Subcutaneous adipose tissue (tissue), 4 donors: ENCODE measurements around the gene RP2. TPM values are rescaled to one million over a fixed set of nuclear protein-coding genes. Genes with fewer than 3 reads are reported as not detected.

Experiments
- total RNA-seq, 4 donors: library from RNA; depleted of rRNA; stranded (reverse); fragments of >200 nt; gene quantifications; one replicate each; pipeline ENCODE4 v1.1.0, GENCODE V29; 2016
- TF ChIP-seq, protein P1 (sequence below): fragments of 450-650 bp; IDR thresholded peaks from one replicate; pipeline ENCODE4 v1.5.1; 2016; ENCODE audit warnings: low read depth, mild to moderate bottlenecking, control low read depth, antibody characterized with exemption, moderate library complexity

The RP2 gene
- total RNA-seq, 4 donors from 2014 or later, result 8.9 to 21.4 (median 15.5) TPM

DNA sequence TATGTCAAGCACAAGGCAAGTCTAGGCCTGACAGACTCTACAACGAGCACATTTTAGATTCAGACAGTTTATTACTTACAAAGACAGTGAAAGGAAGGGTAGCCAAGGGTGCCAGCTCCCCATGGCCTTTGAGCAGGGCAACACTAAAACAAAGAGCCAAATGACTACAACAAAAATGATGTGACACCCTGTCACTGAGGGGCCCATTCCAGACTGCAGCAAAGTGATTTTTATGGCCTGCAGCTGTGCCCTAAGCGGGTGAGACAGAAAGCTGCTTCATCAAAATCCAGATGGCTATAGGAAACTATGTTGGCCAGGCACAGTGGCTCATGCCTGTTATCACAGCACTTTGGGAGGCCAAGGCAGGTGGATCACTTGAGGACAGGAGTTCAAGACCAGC is 13.4 kb upstream of the RP2 start:
- TF ChIP-seq, protein P1, sequence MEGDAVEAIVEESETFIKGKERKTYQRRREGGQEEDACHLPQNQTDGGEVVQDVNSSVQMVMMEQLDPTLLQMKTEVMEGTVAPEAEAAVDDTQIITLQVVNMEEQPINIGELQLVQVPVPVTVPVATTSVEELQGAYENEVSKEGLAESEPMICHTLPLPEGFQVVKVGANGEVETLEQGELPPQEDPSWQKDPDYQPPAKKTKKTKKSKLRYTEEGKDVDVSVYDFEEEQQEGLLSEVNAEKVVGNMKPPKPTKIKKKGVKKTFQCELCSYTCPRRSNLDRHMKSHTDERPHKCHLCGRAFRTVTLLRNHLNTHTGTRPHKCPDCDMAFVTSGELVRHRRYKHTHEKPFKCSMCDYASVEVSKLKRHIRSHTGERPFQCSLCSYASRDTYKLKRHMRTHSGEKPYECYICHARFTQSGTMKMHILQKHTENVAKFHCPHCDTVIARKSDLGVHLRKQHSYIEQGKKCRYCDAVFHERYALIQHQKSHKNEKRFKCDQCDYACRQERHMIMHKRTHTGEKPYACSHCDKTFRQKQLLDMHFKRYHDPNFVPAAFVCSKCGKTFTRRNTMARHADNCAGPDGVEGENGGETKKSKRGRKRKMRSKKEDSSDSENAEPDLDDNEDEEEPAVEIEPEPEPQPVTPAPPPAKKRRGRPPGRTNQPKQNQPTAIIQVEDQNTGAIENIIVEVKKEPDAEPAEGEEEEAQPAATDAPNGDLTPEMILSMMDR, result no peak

GRCh38 chrX:46831765-46832327 is 5.0 kb upstream of the RP2 start:
- TF ChIP-seq, protein P1, result no peak

GRCh38 chrX:46837558-46838485 is 979 bp downstream of the RP2 start:
- TF ChIP-seq, protein P1, result no peak

- TF ChIP-seq, protein P1, result no peak
These were observed 1.6 kb downstream of the RP2 start for GRCh38 chrX:46838486-46838870.

GRCh38 chrX:46838974-46839480 is 2.2 kb downstream of the RP2 start:
- TF ChIP-seq, protein P1, result no peak

DNA sequence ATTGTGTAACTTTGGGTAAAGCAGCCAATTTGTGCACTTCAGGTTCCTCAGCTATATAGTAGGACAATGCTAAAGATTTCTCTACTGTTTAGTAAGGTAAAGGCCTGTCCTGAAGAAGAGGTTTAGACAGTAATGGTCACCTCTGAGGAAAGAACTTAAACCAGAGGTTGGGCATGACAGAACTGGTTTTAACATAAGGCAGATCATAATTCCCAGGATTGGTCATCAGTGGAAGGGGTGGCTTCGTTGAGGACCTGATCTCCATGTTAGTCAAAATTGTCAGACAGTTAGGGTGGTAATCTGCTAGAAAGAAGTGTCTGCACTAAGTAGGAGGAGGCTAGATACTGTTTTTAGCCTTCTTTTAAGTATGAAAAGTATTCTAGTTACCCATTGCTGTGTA is 4.1 kb downstream of the RP2 start:
- TF ChIP-seq, protein P1, result no peak

DNA sequence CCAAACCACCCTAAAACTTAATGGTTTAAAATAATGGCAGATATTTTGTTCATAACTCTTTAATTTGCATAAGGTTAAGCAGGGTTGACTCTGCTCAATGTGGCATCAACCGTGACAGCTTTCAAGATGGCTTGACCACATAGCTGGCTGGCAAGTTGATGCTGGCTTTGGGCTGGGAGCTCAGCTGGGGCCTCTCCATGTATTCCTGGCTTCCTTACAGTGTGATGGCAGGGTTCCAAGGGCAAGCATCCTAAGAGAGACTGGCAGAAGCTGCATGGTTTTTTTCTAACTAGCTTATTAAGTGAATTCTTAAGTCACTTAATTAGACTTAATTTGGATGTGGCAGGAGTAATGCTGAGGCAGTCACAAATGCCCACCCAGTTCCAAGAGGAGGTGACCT is 4.5 kb downstream of the RP2 start:
- TF ChIP-seq, protein P1, result no peak
